HG03060 (cell line): Measurements from ENCODE around the gene ZGPAT.
"Not testable (repeated sequence)": the region's sequence is repeated elsewhere in the genome, so short reads cannot be mapped to it uniquely, and the experiment has no call there.

Source experiments
- ATAC-seq: cut with Tn5 transposase; IDR thresholded peaks from one replicate; pipeline ENCODE4 v1.9.1; 2021; ENCODE audit warnings: low read depth, moderate number of reproducible peaks; ENCODE audit not compliant: unreplicated experiment

The ZGPAT gene

DNA sequence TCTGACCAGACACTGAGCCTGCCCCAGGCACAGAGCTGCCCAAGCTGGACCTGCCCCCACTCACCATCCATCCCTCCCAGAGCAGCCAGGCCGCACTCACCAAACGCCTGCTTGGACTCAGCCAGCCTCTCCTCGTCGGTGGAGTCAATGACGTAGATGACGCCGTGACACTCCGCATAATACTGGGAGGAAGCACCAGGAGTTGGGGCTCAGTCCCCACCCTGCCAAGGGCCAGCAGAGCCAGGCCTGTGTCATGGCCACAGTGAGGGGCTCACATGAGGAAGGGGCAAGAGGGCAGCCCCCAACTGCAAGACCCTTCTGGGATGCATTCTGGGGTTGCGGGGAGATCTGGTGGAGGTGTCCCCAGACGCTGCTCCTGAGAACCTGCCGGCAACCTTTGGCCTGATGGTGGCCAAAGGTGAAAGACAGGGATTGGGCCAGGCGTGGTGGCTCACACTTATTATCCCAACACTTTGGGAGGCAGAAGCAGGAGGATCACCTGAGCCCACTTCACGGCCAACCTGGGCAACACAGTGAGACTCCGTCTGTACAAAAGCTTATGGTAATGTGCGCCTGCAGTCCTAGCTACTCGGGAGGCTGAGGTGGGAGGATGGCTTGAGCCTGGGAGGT lies 5.7 kb upstream of the ZGPAT start:
- no peak for ATAC-seq

- no peak for ATAC-seq
These were observed 4.9 kb upstream of the ZGPAT start for GRCh38 chr20:63702751-63703470.

GRCh38 chr20:63703471-63703975 lies 4.3 kb upstream of the ZGPAT start:
- no peak for ATAC-seq

GRCh38 chr20:63703976-63704748 lies 3.7 kb upstream of the ZGPAT start:
- ATAC-seq: no peak

GRCh38 chr20:63704749-63705117 lies 3.1 kb upstream of the ZGPAT start:
- ATAC-seq: no peak

DNA sequence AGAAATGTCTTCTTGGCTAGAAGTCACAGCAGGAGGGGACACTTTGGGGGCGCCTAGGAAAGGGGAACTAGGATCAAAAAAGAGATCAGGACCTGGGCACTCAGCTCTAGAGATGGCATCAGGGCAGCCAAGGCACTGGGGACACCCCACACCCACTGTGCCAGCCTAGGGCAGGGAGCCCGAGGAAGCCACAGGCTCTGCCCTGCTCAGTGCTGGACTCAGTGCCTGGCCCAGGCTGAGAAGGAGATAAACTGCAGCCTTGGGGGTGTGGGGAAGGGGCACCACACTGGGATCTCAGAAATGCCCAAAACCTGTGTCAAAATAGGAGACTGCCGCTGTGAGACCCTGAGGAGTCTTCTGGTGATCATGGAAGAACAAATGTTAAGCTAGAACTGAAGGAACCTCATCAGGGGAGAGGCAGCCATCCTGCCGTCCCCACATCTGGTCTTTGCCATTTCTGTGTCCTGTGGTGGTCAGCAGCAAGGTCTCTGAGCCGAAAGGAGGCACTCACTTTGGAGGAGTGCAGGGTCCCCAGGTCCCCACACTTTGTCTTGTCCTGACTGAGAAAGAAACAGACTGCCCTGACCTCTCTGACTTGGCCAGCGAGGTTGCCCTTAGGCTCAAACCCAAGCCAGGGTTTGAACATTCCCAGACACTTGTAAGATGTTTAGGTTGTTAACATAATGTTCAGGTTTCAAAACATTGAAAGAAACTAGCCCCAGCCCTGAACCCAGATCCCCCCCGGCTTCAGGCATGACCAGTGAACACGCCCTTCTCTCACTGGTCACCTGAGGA lies 2.4 kb upstream of the ZGPAT start:
- no peak for ATAC-seq

- no peak for ATAC-seq
These were observed 1.7 kb upstream of the ZGPAT start for GRCh38 chr20:63706027-63706695.

DNA sequence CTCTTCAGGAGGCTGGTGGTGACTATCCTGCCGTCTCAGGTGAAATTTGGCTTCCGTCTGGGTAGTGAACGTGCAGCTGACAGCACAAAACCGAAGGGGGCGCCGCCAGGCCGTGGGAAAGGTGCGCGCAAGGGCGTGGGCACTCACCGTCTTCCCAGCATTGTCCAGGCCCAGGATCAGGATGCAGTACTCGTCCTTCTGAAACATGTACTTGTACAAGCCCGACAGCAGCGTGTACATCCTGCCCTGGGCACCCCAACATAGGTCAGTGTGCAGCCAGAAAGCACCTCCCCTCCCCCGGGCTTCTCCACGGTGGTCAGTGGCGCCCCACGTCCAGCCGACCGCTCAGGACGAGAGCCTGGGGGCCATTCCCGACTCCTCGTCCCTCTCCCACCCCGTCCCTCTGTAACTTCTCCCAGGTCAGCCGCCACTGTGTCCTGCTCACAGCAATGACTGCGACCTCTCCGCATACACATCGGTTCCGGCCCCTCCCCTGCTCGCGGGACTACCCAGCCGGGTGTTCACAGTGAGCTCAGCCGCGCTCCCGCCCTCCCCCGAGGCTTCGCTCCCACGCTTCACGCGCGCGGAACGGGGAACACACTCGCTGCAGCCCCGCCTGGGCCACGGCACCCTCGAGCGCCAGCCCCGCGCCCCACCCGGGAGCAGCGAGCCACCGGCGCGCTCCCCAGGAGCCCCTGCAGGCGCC lies 834 bp upstream of the ZGPAT start:
- no peak for ATAC-seq

DNA sequence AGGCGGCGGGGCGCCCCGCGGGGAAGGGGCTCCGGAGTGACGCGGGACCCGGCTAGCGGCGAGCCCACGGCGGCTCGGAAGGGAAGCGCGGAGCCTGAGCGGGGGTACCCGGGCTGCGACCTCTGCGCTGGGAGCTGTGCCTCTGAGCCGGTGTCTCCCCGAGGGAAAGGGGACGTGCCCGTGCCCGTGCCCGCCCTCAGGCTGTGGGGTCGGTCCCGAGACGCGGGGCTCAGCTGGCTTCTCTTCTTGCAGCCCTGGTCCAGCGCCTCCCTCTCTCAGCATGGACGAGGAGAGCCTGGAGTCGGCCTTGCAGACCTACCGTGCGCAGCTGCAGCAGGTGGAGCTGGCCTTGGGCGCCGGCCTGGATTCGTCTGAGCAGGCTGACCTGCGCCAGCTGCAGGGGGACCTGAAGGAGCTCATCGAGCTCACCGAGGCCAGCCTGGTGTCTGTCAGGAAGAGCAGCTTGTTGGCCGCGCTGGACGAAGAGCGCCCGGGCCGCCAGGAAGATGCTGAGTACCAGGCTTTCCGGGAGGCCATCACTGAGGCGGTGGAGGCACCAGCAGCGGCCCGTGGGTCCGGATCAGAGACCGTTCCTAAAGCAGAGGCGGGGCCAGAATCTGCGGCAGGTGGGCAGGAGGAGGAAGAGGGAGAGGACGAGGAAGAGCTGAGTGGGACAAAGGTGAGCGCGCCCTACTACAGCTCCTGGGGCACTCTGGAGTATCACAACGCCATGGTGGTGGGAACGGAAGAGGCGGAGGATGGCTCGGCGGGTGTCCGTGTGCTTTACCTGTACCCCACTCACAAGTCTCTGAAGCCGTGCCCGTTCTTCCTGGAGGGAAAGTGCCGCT lies 686 bp downstream of the ZGPAT start:
- no peak for ATAC-seq

GRCh38 chr20:63709149-63709527 lies 1.3 kb downstream of the ZGPAT start:
- no peak for ATAC-seq

GRCh38 chr20:63711085-63711645 lies 3.3 kb downstream of the ZGPAT start:
- ATAC-seq: no peak

DNA sequence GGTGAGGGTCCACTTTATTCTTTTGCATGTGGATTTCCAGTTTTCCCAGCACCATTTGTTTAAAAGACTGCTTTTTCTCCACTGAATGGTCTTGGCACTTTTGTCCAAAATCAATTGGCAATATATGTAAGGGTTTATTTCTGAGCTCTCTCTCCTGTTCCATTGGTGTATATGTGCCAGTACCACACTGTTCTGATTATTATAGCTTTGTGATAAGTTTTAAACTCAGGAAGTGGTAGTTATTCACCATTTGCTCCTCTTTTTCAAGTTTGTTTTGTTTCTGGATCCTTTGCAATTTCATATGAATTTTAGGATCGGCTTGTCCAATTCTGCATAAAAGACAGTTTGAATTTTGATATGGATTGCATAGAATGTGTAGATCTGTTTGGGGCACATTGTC lies 4.4 kb downstream of the ZGPAT start:
- no peak for ATAC-seq

- ATAC-seq: no peak
These were observed 7.0 kb downstream of the ZGPAT start for GRCh38 chr20:63714858-63715257.

- no peak for ATAC-seq
These were observed 11.2 kb downstream of the ZGPAT start for GRCh38 chr20:63718996-63719395.

DNA sequence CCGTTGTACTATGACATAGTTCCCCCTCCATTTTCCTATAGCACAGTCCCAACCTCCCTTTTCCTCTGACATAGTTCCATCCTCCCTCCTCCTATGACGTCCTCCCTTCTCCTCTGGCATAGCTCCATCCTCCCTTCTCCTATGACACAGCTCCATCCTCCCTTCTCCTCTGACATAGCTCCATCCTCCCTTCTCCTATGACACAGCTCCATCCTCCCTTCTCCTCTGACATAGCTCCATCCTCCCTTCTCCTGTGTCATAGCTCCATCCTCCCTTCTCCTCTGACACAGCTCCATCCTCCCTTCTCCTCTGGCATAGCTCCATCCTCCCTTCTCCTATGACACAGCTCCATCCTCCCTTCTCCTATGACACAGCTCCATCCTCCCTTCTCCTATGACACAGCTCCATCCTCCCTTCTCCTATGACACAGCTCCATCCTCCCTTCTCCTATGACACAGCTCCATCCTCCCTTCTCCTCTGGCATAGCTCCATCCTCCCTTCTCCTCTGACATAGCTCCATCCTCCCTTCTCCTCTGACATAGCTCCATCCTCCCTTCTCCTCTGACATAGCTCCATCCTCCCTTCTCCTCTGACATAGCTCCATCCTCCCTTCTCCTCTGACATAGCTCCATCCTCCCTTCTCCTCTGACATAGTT lies 15.3 kb downstream of the ZGPAT start:
- ATAC-seq: not testable (repeated sequence)

GRCh38 chr20:63730189-63730733 lies 22.4 kb downstream of the ZGPAT start:
- ATAC-seq: not testable (repeated sequence)

DNA sequence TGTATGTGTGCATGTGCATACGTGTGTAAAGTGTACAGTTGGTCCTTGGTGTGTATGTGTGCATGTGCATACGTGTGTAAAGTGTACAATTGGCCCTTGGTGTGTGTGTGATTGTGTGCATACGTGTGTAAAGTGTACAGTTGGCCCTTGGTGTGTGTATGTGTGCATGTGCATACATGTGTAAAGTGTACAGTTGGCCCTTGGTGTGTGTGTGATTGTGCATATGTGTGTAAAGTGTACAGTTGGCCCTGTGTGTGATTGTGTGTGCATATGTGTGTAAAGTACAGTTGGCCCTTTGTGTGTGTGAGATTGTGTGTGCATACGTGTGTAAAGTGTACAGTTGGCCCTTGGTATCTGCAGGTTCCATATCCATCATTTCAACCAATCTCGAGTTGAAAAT lies 23.6 kb downstream of the ZGPAT start:
- ATAC-seq: no peak
